ENCODE measurements around the gene MED25. TPM values are rescaled to one million over a fixed set of nuclear protein-coding genes. Genes with fewer than 3 reads are reported as not detected.

Gene MED25
- total and polyA plus RNA-seq, 9 of the 15 experiments (the other 6 are each of a cell fraction or from before 2014, with no cell fraction given) = 4.1 to 93.9 (median 19.3) TPM

DNA sequence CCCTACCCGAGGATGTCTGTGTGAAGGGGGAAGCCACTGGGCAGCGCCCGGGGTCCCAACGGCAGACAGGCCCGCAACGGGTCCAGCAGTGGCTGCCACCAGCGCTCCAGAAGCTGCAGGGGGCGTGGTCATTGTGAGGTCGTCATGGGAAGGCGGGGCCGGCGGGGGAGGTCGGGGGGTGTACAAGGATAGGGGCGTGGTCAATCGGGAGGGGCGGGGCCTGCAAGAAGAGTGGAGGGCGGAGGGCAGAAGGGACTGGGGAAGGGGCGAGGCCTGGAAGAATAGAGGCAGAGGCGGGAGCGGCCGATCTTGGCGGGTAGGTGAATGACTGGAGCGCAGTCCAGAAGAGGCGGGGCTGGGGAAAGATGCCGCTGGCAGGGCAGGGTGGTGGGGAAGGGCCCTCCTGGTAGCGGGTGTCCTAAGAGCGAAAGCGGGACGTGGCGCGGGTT lies 9.4 kb upstream of the MED25 start (continued):
- no peak for TF ChIP-seq THRAP3 (IDR thresholded peaks at IDR 0.05; ENCODE audit: borderline replicate concordance)
- no peak for TF ChIP-seq ZKSCAN8 (CRISPR knock-in tag; IDR thresholded peaks at IDR 0.05)
- TF ChIP-seq SP1 (CRISPR knock-in tag; IDR thresholded peaks at IDR 0.05) = peak; percentile 70; the same call in 1 of the 2 replicates
- no peak for TF ChIP-seq ZNF175 (CRISPR knock-in tag; IDR thresholded peaks at IDR 0.05; ENCODE audit: low read depth)
- no peak for TF ChIP-seq SRSF3 (IDR thresholded peaks at IDR 0.05; ENCODE audit: insufficient read depth, low read length)
- no peak for TF ChIP-seq DPF2 (IDR thresholded peaks at IDR 0.05)
- no peak for TF ChIP-seq MED1 (CRISPR knock-in tag; IDR thresholded peaks at IDR 0.05; ENCODE audit: borderline replicate concordance)
- 0 out of 2 replicates have a peak, but pooled peaks have one; percentile 7 for TF ChIP-seq TFAP4 (CRISPR knock-in tag; IDR thresholded peaks at IDR 0.05; ENCODE audit: borderline replicate concordance)
- peak; percentile 3 for TF ChIP-seq FIP1L1 (IDR thresholded peaks at IDR 0.05; ENCODE audit: low read depth, low read length, poor library complexity, severe bottlenecking)
- TF ChIP-seq CREB3L1 (IDR thresholded peaks at IDR 0.05; ENCODE audit: borderline replicate concordance, low read depth) = no peak
- TF ChIP-seq CREB1 (IDR thresholded peaks at IDR 0.05) = no peak; the same call in 1 of the 2 replicates
- TF ChIP-seq CREB1 (CRISPR knock-in tag; IDR thresholded peaks at IDR 0.05) = peak; percentile 70
- TF ChIP-seq PHF21A (IDR thresholded peaks at IDR 0.05; ENCODE audit: borderline replicate concordance, low read depth) = no peak
- no peak for TF ChIP-seq ATF1 (CRISPR knock-in tag; IDR thresholded peaks at IDR 0.05)
- 0 out of 2 replicates have a peak, but pooled peaks have one; percentile 24 for TF ChIP-seq ATF1 (tag; IDR thresholded peaks at IDR 0.05)
- peak; percentile 33; the same call in 1 of the 2 replicates for TF ChIP-seq RBFOX2 (IDR thresholded peaks at IDR 0.05; ENCODE audit: low read depth, low read length)
- 0 out of 4 replicates have a peak, but pooled peaks of 1 of the 2 experiments have one; percentile 29 for TF ChIP-seq MLLT1 (IDR thresholded peaks at IDR 0.05)
- TF ChIP-seq SUPT5H (IDR thresholded peaks at IDR 0.05) = peak; percentile 64
- TF ChIP-seq SMARCE1 (IDR thresholded peaks at IDR 0.05) = 0 out of 2 replicates have a peak, but pooled peaks have one; percentile 16
- peak; percentile 23 for TF ChIP-seq PRDM10 (IDR thresholded peaks at IDR 0.05; ENCODE audit: partially characterized antibody)
- TF ChIP-seq GABPB1 (CRISPR knock-in tag; IDR thresholded peaks at IDR 0.05) = peak; percentile 21; the same call in 1 of the 2 replicates
- 0 out of 4 replicates have a peak, but pooled peaks of 1 of the 2 experiments have one; percentile 18 for TF ChIP-seq HDAC1 (IDR thresholded peaks at IDR 0.05)
- TF ChIP-seq POLR2G (IDR thresholded peaks at IDR 0.05; ENCODE audit: low read depth, low read length) = peak; percentile 37

Measured in K562 (cell line).